Testis (tissue), 2 donors: ENCODE measurements around the gene ZNF606.

Source experiments
- CTCF ChIP-seq, 3 experiments: fragments of 450-650 bp in 2 of 3; fragments of 200-600 bp in 1 of 3; sonication (generic) in 1 of 3; IDR thresholded peaks; one replicate each; pipeline ENCODE4 v1.5.1; 2016 to 2019; ENCODE audit warnings: antibody characterized with exemption in 3 of 3, mild to moderate bottlenecking in 2 of 3, moderate library complexity in 1 of 3
- POLR2A ChIP-seq: fragments of 450-650 bp; IDR thresholded peaks from one replicate; pipeline ENCODE4 v1.6.1; 2017; ENCODE audit warnings: antibody characterized with exemption, mild to moderate bottlenecking, moderate library complexity

GRCh38 chr19:57974434-57974833 is 28.2 kb downstream of the ZNF606 start, which contains the start of gene C19orf18:
- TF ChIP-seq POLR2A (no peak), CTCF (IDR thresholded peaks at IDR 0.05) (no peak)
